LNCAP (cell line): Measurements from ENCODE around the gene TBC1D2B.

Source experiments
- CTCF ChIP-seq: fragments of 450-650 bp; IDR thresholded peaks from 2 replicates; pipeline ENCODE4 v1.5.1; 2017; ENCODE audit warnings: mild to moderate bottlenecking

The TBC1D2B gene

GRCh38 chr15:78102741-78103140 is 25.2 kb upstream of the TBC1D2B start:
- no peak for TF ChIP-seq CTCF

GRCh38 chr15:78102211-78102610 is 24.7 kb upstream of the TBC1D2B start:
- no peak for TF ChIP-seq CTCF

- no peak for TF ChIP-seq CTCF
Observed at GRCh38 chr15:78101423-78102105, 24.1 kb upstream of the TBC1D2B start.

- no peak for TF ChIP-seq CTCF
Observed at GRCh38 chr15:78100886-78101285, 23.4 kb upstream of the TBC1D2B start.

GRCh38 chr15:78098131-78098755 is 20.7 kb upstream of the TBC1D2B start:
- no peak for TF ChIP-seq CTCF

- no peak for TF ChIP-seq CTCF
Observed at GRCh38 chr15:78097667-78098066, 20.2 kb upstream of the TBC1D2B start.

GRCh38 chr15:78093242-78094020 is 15.9 kb upstream of the TBC1D2B start:
- no peak for TF ChIP-seq CTCF
